Measurements from ENCODE around the gene SMIM21. TPM values are rescaled to one million over a fixed set of nuclear protein-coding genes. Genes with fewer than 3 reads are reported as not detected.

The SMIM21 gene
- total RNA-seq, 1 experiment from 2014 or later = not detected

- in situ Hi-C loops (cut with HindIII; ENCODE audit: low pct_unique_long_range_greater_than_20kb, low sequenced_read_pairs) = no loop called here
These were observed 36.0 kb downstream of the SMIM21 start for GRCh38 chr18:75391279-75392225.

DNA sequence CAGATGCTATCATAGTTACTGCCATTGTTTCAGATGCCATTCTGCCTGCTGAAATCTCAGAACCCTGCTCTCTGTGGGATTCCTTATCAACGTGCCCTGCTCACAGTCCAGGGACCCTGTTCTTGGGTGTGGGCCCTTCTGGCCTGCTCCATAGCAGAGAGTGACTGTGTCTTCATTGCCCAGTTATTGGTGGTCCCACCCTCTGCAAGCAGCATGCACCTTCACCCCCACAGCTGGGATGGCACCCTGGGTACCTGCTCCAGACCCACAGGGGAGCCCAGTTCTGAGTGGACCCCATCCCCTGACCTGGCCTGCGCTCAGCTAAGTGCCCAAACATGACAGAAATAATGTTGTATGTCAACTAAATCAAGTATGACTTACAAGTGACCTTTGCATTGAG, 36.6 kb downstream of the SMIM21 start:
- in situ Hi-C loops (cut with HindIII; ENCODE audit: low pct_unique_long_range_greater_than_20kb, low sequenced_read_pairs) = no loop called here
- no peak for DNase-seq (ENCODE audit: low read depth)

More at GRCh38 chr18:75391279-75392225, 36.0 kb downstream of the SMIM21 start:
- DNase-seq (ENCODE audit: low read depth) = no peak

DNA sequence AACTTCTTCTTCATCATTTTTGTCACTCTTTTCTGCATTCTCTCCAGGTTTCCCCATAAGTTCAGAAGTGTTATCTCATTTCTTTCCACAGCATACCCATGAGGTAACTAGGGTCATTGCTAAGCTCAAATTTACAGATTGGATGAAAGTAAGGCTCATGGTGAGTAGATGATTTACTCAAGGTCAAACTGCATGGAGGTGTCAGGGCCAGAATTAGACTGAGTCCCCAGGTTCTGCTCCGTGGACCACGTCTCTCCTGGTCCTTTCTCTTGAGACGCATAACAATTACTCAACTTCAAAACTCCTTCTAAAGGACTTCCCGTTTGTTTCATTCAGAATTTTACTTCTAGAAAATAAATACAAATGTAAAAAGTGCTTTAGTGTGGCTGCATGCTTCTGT, 43.4 kb downstream of the SMIM21 start:
- no peak for DNase-seq (ENCODE audit: low read depth)
- in situ Hi-C loops (cut with HindIII; ENCODE audit: low pct_unique_long_range_greater_than_20kb, low sequenced_read_pairs) = no loop called here

GRCh38 chr18:75378376-75379315, 48.9 kb downstream of the SMIM21 start:
- no peak for DNase-seq (ENCODE audit: low read depth)
- in situ Hi-C loops (cut with HindIII; ENCODE audit: low pct_unique_long_range_greater_than_20kb, low sequenced_read_pairs) = no loop called here

GRCh38 chr18:75377926-75378325, 49.6 kb downstream of the SMIM21 start:
- in situ Hi-C loops (cut with HindIII; ENCODE audit: low pct_unique_long_range_greater_than_20kb, low sequenced_read_pairs) = no loop called here
- DNase-seq (ENCODE audit: low read depth) = no peak

GRCh38 chr18:75377258-75377657, 50.2 kb downstream of the SMIM21 start:
- DNase-seq (ENCODE audit: low read depth) = no peak

DNA sequence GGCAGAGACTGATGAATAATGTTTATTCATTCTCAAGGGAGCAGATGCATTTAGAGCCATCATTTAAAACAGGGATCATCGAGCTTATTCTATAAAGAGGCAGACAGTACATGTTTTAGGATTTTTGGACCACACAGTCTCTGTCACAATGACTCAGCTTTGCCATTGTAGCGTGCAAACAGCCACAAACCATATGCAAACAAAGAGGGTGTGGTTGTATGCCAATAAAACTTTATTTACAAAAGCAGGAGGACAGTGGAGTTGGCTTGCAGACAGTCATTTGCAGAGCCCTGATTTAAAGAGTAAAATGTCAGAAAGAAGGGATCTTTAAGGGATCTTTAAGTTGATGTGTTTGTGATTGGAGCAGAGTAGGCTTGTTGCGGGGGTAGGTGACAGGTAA, 51.5 kb downstream of the SMIM21 start:
- peak; percentile 3 for DNase-seq (ENCODE audit: low read depth)
- in situ Hi-C loops (cut with HindIII; ENCODE audit: low pct_unique_long_range_greater_than_20kb, low sequenced_read_pairs) = no loop called here

More at GRCh38 chr18:75377258-75377657, 50.2 kb downstream of the SMIM21 start:
- in situ Hi-C loops (cut with HindIII; ENCODE audit: low pct_unique_long_range_greater_than_20kb, low sequenced_read_pairs) = no loop called here

DNA sequence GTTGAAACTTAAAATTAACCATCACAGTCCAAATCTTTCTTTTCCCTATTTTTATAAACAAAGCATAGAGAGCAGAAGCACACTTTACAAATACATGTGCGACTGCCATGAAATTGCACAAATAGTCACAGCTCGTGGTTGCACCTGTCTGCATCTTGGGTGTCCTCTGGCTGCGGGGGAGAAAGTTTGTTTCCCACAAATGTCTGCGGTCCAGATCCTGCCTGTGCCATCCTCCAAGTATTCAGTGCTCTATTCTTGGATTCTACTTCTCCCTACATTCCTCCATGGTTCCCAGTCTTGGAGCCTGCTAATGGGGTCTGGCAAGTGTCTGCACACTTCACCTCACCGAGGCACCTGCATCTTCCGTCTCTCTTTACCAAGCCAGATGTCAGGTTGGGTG, 52.2 kb downstream of the SMIM21 start:
- no peak for DNase-seq (ENCODE audit: low read depth)
- in situ Hi-C loops (cut with HindIII; ENCODE audit: low pct_unique_long_range_greater_than_20kb, low sequenced_read_pairs) = no loop called here

- DNase-seq (ENCODE audit: low read depth) = no peak
- in situ Hi-C loops (cut with HindIII; ENCODE audit: low pct_unique_long_range_greater_than_20kb, low sequenced_read_pairs) = no loop called here
These were observed 53.0 kb downstream of the SMIM21 start for GRCh38 chr18:75374466-75374865.

GRCh38 chr18:75369026-75369721, 58.3 kb downstream of the SMIM21 start:
- no peak for DNase-seq (ENCODE audit: low read depth)
- in situ Hi-C loops (cut with HindIII; ENCODE audit: low pct_unique_long_range_greater_than_20kb, low sequenced_read_pairs) = no loop called here

DNA sequence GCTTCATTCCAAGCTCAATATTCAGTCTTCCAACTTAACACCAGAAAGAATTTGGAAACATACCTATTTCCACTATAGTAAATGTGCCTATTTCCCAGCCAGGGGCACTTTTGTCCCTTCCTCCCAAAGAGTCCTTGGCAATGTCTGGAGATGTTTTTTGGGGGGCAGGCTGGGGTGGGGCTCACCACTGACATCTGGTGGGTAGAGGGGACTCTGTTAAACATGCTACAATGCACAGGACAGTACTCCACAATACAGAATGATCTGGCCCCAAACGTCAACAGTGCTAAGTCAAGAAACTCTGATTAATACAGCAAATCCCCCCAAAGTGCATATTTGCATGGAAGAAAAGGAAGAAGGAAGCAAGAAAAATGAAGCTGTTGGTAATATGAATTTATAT, 61.7 kb downstream of the SMIM21 start:
- DNase-seq (ENCODE audit: low read depth) = no peak
- in situ Hi-C loops (cut with HindIII; ENCODE audit: low pct_unique_long_range_greater_than_20kb, low sequenced_read_pairs) = no loop called here

DNA sequence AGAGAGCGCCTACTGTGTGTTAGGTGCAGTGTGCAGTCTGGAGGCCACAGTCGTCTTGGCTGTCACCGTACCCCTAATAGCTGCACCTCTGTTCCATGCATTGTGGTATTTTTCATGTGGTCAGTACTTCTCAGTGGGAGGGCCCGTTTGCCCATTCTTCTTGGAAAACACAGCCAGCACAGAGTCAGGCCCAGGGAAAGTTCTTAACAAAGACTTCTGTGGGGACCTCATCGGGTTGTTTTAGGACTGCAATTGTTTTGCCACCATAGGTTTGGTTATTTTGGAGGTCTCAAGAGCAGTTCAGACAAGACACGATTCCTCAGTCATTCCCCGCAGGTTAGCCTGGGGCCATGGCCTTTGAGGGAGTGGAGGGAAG, 62.3 kb downstream of the SMIM21 start:
- in situ Hi-C loops (cut with HindIII; ENCODE audit: low pct_unique_long_range_greater_than_20kb, low sequenced_read_pairs) = no loop called here
- DNase-seq (ENCODE audit: low read depth) = no peak

DNA sequence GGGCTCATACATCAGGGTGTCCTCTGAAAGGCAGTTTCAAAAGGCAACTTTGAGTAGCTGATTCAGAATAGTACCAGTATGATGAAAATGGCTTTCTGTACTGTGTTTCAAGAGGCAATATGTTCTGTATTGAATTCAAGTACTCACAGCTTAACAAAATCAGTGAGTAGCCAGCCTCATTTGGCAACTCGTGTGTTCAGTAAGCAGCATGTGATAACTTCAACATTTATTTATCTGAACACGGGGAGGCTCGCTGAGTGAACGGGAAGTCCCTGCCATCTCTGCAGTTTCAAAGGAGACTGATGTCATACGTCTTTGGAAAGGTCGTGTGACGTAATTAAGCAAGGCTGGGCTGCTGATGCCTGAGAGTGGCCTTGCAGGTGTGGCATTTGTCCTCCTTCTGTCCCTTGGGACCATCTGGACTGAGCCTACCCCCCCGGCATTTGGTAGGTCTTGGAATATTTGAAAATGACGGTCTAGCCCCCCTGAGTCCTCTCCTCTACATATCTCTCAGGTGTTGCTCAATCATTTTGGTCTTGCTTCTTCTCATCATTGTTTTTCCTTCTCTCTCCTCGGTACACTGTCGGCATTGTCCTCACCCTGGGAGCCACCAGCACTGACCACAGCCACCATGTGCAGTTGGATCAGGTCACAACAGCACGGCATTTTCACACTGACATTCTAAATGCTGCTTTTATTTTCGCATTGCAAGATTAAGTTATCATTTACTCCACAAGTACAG, 62.8 kb downstream of the SMIM21 start:
- DNase-seq (ENCODE audit: low read depth) = no peak
- in situ Hi-C loops (cut with HindIII; ENCODE audit: low pct_unique_long_range_greater_than_20kb, low sequenced_read_pairs) = no loop called here

DNA sequence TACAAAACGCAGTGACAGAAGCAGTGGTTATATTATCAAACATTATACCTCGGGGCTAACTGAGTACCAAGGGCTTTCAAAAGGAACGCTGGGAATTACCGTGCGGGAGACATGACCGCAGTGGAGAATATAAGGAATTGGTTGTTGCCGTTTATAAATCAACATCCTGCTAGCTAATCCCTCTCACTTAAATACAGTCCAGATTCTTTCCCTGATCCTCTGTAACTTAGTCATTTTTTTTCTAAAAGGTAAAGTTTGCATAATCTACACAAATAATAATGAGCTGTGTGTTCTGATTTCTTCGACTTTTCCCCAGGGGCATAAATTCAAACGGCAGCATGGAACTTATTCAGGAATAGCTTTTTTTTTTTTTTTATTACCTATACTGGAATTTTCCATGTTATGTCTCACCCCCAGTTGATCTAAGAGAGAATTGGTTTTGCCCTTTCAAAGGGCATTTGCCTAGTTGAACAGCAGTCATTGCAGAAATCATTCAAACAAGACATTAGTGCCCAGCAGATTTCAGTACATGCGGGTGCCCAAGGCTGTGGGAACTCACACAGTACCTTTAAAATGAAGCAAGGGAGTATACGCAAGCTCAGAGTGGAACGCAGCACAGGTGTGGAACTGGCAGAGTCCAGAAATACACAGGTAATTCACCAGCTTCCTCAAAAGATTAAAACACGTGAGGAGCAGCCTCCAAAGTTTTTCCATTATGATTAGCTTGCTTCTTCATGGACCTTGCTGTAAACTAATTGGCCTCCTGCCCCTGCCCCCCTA, 63.9 kb downstream of the SMIM21 start:
- in situ Hi-C loops (cut with HindIII; ENCODE audit: low pct_unique_long_range_greater_than_20kb, low sequenced_read_pairs) = no loop called here
- DNase-seq (ENCODE audit: low read depth) = no peak

DNA sequence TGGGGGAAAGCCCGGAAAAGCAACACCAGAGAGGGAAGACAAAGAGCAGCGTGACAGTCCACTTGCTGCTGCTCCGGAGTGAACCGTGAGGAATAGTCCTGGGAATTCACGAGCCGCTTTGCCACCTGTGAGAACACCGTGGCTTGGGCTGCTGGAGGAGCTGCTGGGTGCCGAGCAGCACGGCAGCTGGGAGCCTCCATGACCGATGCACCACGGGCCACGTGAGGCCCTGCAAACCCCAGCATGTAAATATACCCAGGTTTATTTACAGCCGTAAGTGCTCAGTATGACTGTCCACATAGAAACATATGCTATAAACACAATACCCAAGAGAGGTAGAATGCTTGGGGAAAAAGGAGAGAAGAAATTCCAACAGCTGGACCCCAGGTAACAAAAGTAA, 65.1 kb downstream of the SMIM21 start:
- in situ Hi-C loops (cut with HindIII; ENCODE audit: low pct_unique_long_range_greater_than_20kb, low sequenced_read_pairs) = no loop called here
- no peak for DNase-seq (ENCODE audit: low read depth)

GRCh38 chr18:75360941-75361340, 66.6 kb downstream of the SMIM21 start:
- DNase-seq (ENCODE audit: low read depth) = no peak
- in situ Hi-C loops (cut with HindIII; ENCODE audit: low pct_unique_long_range_greater_than_20kb, low sequenced_read_pairs) = no loop called here

GRCh38 chr18:75360215-75360614, 67.3 kb downstream of the SMIM21 start:
- in situ Hi-C loops (cut with HindIII; ENCODE audit: low pct_unique_long_range_greater_than_20kb, low sequenced_read_pairs) = no loop called here
- no peak for DNase-seq (ENCODE audit: low read depth)
